Astrocyte (in vitro differentiated cells and primary cell): ENCODE measurements around the gene MB. TPM values are rescaled to one million over a fixed set of nuclear protein-coding genes. Genes with fewer than 3 reads are reported as not detected.

Experiments
- DNase-seq: peaks from one replicate; pipeline ENCODE4 v3.0.0-alpha.2; 2010; ENCODE audit warnings: low read depth
- FAIRE-seq: peaks from 2 replicates; lab custom pipeline; 2011; peaks lifted over from hg19 to GRCh38; lab: Jason Lieb, UNC
- H2AFZ ChIP-seq: 2 replicates; pipeline ENCODE4 v1.6.0; 2012; ENCODE audit warnings: low read depth, low read length, inconsistent platforms
- H3K27ac ChIP-seq: 2 replicates; pipeline ENCODE4 v1.5.1; 2011; ENCODE audit warnings: low read depth, low read length, inconsistent platforms
- H3K27me3 ChIP-seq: 2 replicates; pipeline ENCODE4 v1.6.0; 2011; ENCODE audit warnings: low read length, inconsistent platforms; ENCODE audit not compliant: insufficient read depth
- H3K36me3 ChIP-seq: 2 replicates; pipeline ENCODE4 v1.5.1; 2011; ENCODE audit warnings: low read length, inconsistent platforms; ENCODE audit not compliant: insufficient read depth
- H3K4me1 ChIP-seq: 2 replicates; pipeline ENCODE4 v1.5.1; 2011; ENCODE audit warnings: low read length, inconsistent platforms; ENCODE audit not compliant: insufficient read depth
- H3K4me2 ChIP-seq: 2 replicates; pipeline ENCODE4 v1.6.0; 2012; ENCODE audit warnings: low read length, inconsistent platforms
- H3K4me3 ChIP-seq: 2 replicates; pipeline ENCODE4 v1.5.1; 2011; ENCODE audit warnings: low read depth, mild to moderate bottlenecking, low read length, inconsistent platforms; ENCODE audit not compliant: insufficient read depth
- H3K79me2 ChIP-seq: 2 replicates; pipeline ENCODE4 v1.6.0; 2012; ENCODE audit warnings: mild to moderate bottlenecking, low read length, inconsistent platforms; ENCODE audit not compliant: insufficient read depth
- H3K9ac ChIP-seq: 2 replicates; pipeline ENCODE4 v1.6.0; 2012; ENCODE audit warnings: mild to moderate bottlenecking, low read length, inconsistent platforms
- H3K9me3 ChIP-seq: 2 replicates; pipeline ENCODE4 v1.5.1; 2012; ENCODE audit warnings: low read depth, mild to moderate bottlenecking, low read length, inconsistent platforms; ENCODE audit not compliant: insufficient read depth
- H4K20me1 ChIP-seq: 2 replicates; pipeline ENCODE4 v1.6.0; 2012; ENCODE audit warnings: low read length, inconsistent platforms; ENCODE audit not compliant: insufficient read depth
- H3K27ac Mint-ChIP-seq: one replicate; pipeline ENCODE4 v1.8.0; 2021; ENCODE audit warnings: mild to moderate bottlenecking, mixed read lengths; ENCODE audit not compliant: unreplicated experiment
- H3K27me3 Mint-ChIP-seq: one replicate; pipeline ENCODE4 v1.8.0; 2021; ENCODE audit warnings: low read depth, mixed read lengths; ENCODE audit not compliant: unreplicated experiment
- H3K36me3 Mint-ChIP-seq: one replicate; pipeline ENCODE4 v1.8.0; 2021; ENCODE audit warnings: low read depth, mixed read lengths; ENCODE audit not compliant: unreplicated experiment
- H3K4me1 Mint-ChIP-seq: one replicate; pipeline ENCODE4 v1.8.0; 2021; ENCODE audit warnings: low read depth, mixed read lengths; ENCODE audit not compliant: unreplicated experiment
- H3K4me3 Mint-ChIP-seq: one replicate; pipeline ENCODE4 v1.8.0; 2021; ENCODE audit warnings: mild to moderate bottlenecking, moderate library complexity, mixed read lengths; ENCODE audit not compliant: unreplicated experiment
- H3K9me3 Mint-ChIP-seq: one replicate; pipeline ENCODE4 v1.8.0; 2021; ENCODE audit warnings: mild to moderate bottlenecking, mixed read lengths; ENCODE audit not compliant: unreplicated experiment
- CTCF ChIP-seq: IDR thresholded peaks from 2 replicates; pipeline ENCODE4 v1.5.1; 2011; ENCODE audit warnings: low read depth, mild to moderate bottlenecking, inconsistent platforms, low read length, moderate library complexity; ENCODE audit not compliant: insufficient read depth
- EZH2 ChIP-seq: IDR thresholded peaks from 2 replicates; pipeline ENCODE4 v1.6.1; 2012; ENCODE audit warnings: mild to moderate bottlenecking, low read length, inconsistent platforms; ENCODE audit not compliant: insufficient read depth
- total RNA-seq: library from RNA; stranded (reverse); gene quantifications from 2 replicates; pipeline ENCODE4 v1.2.1, GENCODE V29; 2021

Gene MB
- total RNA-seq, 1 donor from 2014 or later = not detected

GRCh38 chr22:35558031-35558430, 59.1 kb downstream of the MB start:
- no peak for FAIRE-seq
- H3K36me3 Mint-ChIP-seq = no peaks in the 10 kb centered on the region
- H3K4me3 Mint-ChIP-seq = no peak overlapping the region
- H3K9me3 Mint-ChIP-seq = peaks cover 2% of the 10 kb centered on the region
- H3K27me3 ChIP-seq = no peaks in the 10 kb centered on the region
- H3K4me1 Mint-ChIP-seq = peaks cover 21% of the 10 kb centered on the region
- no peak overlapping the region for H3K27ac Mint-ChIP-seq
- peaks cover 35% of the 10 kb centered on the region for H3K27me3 Mint-ChIP-seq
- H3K36me3 ChIP-seq = no peaks in the 10 kb centered on the region
- no peak overlapping the region for H3K9ac ChIP-seq
- H3K4me2 ChIP-seq = no peak overlapping the region
- H3K9me3 ChIP-seq = peaks cover 4% of the 10 kb centered on the region
- TF ChIP-seq EZH2 = no peak
- TF ChIP-seq CTCF = no peak
- DNase-seq = no peak
- H3K4me1 ChIP-seq = peaks cover 37% of the 10 kb centered on the region
- no peak overlapping the region for H2AFZ ChIP-seq
- no peaks in the 10 kb centered on the region for H4K20me1 ChIP-seq
- no peak overlapping the region for H3K4me3 ChIP-seq
- H3K79me2 ChIP-seq = no peaks in the 10 kb centered on the region
- H3K27ac ChIP-seq = no peak overlapping the region

Other genes starting within 250 kb of the MB start
- 14.0 and 17.0 TPM in 2 replicates for gene HMOX1, start 236.2 kb downstream of the MB start, total RNA-seq
- 12.6 and 12.8 TPM in 2 replicates for gene MCM5, start 217.2 kb downstream of the MB start, total RNA-seq
- 0.16 and 0.17 TPM in 2 replicates for gene RASD2, start 76.5 kb downstream of the MB start, total RNA-seq
- gene APOL6, start 31.1 kb upstream of the MB start, total RNA-seq = 5.9 and 7.6 TPM in 2 replicates
- gene APOL5, start 100.5 kb upstream of the MB start, total RNA-seq = not detected in 2 replicates